ENCODE measurements around the gene GDAP1L1. TPM values are rescaled to one million over a fixed set of nuclear protein-coding genes. Genes with fewer than 3 reads are reported as not detected.

Gene GDAP1L1
- total and polyA plus RNA-seq, 2 donors (not counting 3 experiments of a cell fraction or from before 2014, with no cell fraction given): not detected

GRCh38 chr20:44324343-44324742 lies 77.2 kb downstream of the GDAP1L1 start:
- H2AFZ ChIP-seq (ENCODE audit: low read depth, low read length): no peak overlapping the region
- H3K27ac ChIP-seq (ENCODE audit: insufficient read depth, low read depth, low read length): no peak overlapping the region
- H3K4me1 ChIP-seq (ENCODE audit: control insufficient read depth, extremely low read depth, insufficient read depth, low read length): no peaks in the 10 kb centered on the region
- ChIA-PET CTCF (interaction anchor here (1.6 kb wide), 1 partner anchor 13 kb away, joined by 7 read pairs; the partner anchor contains the start of gene FITM2), POLR2A (no interaction called here)
- no TSS peak for BruUV-seq (replicated peaks)
- no peak overlapping the region for H3K4me2 ChIP-seq (ENCODE audit: insufficient read depth, low read length)
- FAIRE-seq (no peak), DNase-seq (ENCODE audit: low read depth, low spot score) (no peak)
- no peaks in the 10 kb centered on the region for H4K20me1 ChIP-seq (replicated peaks; ENCODE audit: control insufficient read depth, extremely low read depth, insufficient read depth, low read length)
- H3K27me3 ChIP-seq (ENCODE audit: control insufficient read depth in 2 of 2, insufficient read depth in 2 of 2, low read length in 2 of 2): no peaks in the 10 kb centered on the region
- intact Hi-C loops (cut with micrococcal nuclease) (no loop called here), dilution Hi-C loops (cut with MboI; ENCODE audit: extremely low pct_ligation_motif_present, low sequenced_read_pairs) (no loop called here)
- no peak overlapping the region for H3K4me3 ChIP-seq (replicated peaks in 1 of 3; ENCODE audit: insufficient read depth in 1 of 3, low read depth in 1 of 3, low read length in 3 of 3)
- no peaks in the 10 kb centered on the region for H3K36me3 ChIP-seq (ENCODE audit: control insufficient read depth in 2 of 2, extremely low read depth in 1 of 2, insufficient read depth in 2 of 2, low read length in 2 of 2)
- no peaks in the 10 kb centered on the region for H3K9me1 ChIP-seq (replicated peaks; ENCODE audit: control insufficient read depth, extremely low read depth, insufficient read depth, low read length)
- no peaks in the 10 kb centered on the region for H3K79me2 ChIP-seq (ENCODE audit: control insufficient read depth, insufficient read depth, low read length)
- no peak overlapping the region for H3K9ac ChIP-seq (replicated peaks; ENCODE audit: extremely low read depth, insufficient read depth, low read length)
- no peaks in the 10 kb centered on the region for H3K9me3 ChIP-seq (replicated peaks; ENCODE audit: control insufficient read depth, insufficient read depth, low read length)
- TF ChIP-seq GATA2 (IDR thresholded peaks at IDR 0.05; ENCODE audit: insufficient read depth, insufficient read length, low read depth, low read length) (no peak), FOS (IDR thresholded peaks at IDR 0.05; ENCODE audit: borderline replicate concordance, insufficient read depth, low read length) (no peak), MYC (IDR thresholded peaks at IDR 0.05; ENCODE audit: low read depth, low read length) (no peak), CTCF (IDR thresholded peaks at IDR 0.05; ENCODE audit: extremely low read depth in 1 of 2, insufficient read depth in 1 of 2, low read depth in 1 of 2, low read length in 2 of 2) (no peak)

- BruUV-seq (replicated peaks): no TSS peak
- FAIRE-seq (no peak), DNase-seq (ENCODE audit: low read depth, low spot score) (no peak)
- Histone ChIP-seq H4K20me1 (replicated peaks; ENCODE audit: control insufficient read depth, extremely low read depth, insufficient read depth, low read length) (no peaks in the 10 kb centered on the region), H3K4me2 (ENCODE audit: insufficient read depth, low read length) (no peak overlapping the region), H3K9me1 (replicated peaks; ENCODE audit: control insufficient read depth, extremely low read depth, insufficient read depth, low read length) (no peaks in the 10 kb centered on the region), H3K9me3 (replicated peaks; ENCODE audit: control insufficient read depth, insufficient read depth, low read length) (no peaks in the 10 kb centered on the region), H3K9ac (replicated peaks; ENCODE audit: extremely low read depth, insufficient read depth, low read length) (no peak overlapping the region), H3K27ac (ENCODE audit: insufficient read depth, low read depth, low read length) (no peak overlapping the region), H3K79me2 (ENCODE audit: control insufficient read depth, insufficient read depth, low read length) (no peaks in the 10 kb centered on the region), H3K36me3 (ENCODE audit: control insufficient read depth in 2 of 2, extremely low read depth in 1 of 2, insufficient read depth in 2 of 2, low read length in 2 of 2) (no peaks in the 10 kb centered on the region), H2AFZ (ENCODE audit: low read depth, low read length) (peak overlapping the region; percentile 34), H3K4me1 (ENCODE audit: control insufficient read depth, extremely low read depth, insufficient read depth, low read length) (no peaks in the 10 kb centered on the region), H3K27me3 (ENCODE audit: control insufficient read depth in 2 of 2, insufficient read depth in 2 of 2, low read length in 2 of 2) (peaks cover 0 to 3% of the 10 kb centered on the region in 2 experiments), H3K4me3 (replicated peaks in 1 of 3; ENCODE audit: insufficient read depth in 1 of 3, low read depth in 1 of 3, low read length in 3 of 3) (peak overlapping the region in 1 of 3 experiments; percentile 12)
- intact Hi-C loops (cut with micrococcal nuclease): no loop called here
- POLR2A ChIA-PET: no interaction called here
- TF ChIP-seq CTCF (IDR thresholded peaks at IDR 0.05; ENCODE audit: extremely low read depth in 1 of 2, insufficient read depth in 1 of 2, low read depth in 1 of 2, low read length in 2 of 2) (no peak), FOS (IDR thresholded peaks at IDR 0.05; ENCODE audit: borderline replicate concordance, insufficient read depth, low read length) (no peak), JUN (IDR thresholded peaks at IDR 0.05; ENCODE audit: borderline replicate concordance, insufficient read depth, insufficient read length, low read depth) (no peak), MAX (IDR thresholded peaks at IDR 0.05; ENCODE audit: insufficient read depth, insufficient read length) (no peak), POLR2AphosphoS5 (IDR thresholded peaks at IDR 0.05; ENCODE audit: insufficient read depth, low read depth, low read length) (no peak), POLR2A (IDR thresholded peaks at IDR 0.05; ENCODE audit: low read depth, low read length) (no peak), EZH2 (IDR thresholded peaks at IDR 0.05; ENCODE audit: borderline replicate concordance, low read depth, low read length, severe bottlenecking) (no peak), GATA2 (IDR thresholded peaks at IDR 0.05; ENCODE audit: insufficient read depth, insufficient read length, low read depth, low read length) (no peak), MYC (IDR thresholded peaks at IDR 0.05; ENCODE audit: low read depth, low read length) (no peak)
- CTCF ChIA-PET: interaction anchor here (0.7 to 1.3 kb wide), 2 partner anchors 14 to 109 kb away, joined by 3 read pairs; no protein-coding TSS in a partner anchor
- dilution Hi-C loops (cut with MboI; ENCODE audit: extremely low pct_ligation_motif_present, low sequenced_read_pairs): no loop called here
Measured at GRCh38 chr20:44326391-44327159, 79.5 kb downstream of the GDAP1L1 start.
